Panc1 (cell line): Measurements from ENCODE around the gene MPND. TPM values are rescaled to one million over a fixed set of nuclear protein-coding genes. Genes with fewer than 3 reads are reported as not detected.

Experiments used
- ATAC-seq: fragments of 200-7000 bp; cut with Tn5 transposase; 2 replicates; pipeline ENCODE4 v1.9.1; 2020; ENCODE audit warnings: mild to moderate bottlenecking, moderate library complexity
- BruUV-seq: library from RNA; stranded (reverse); fragments of 400-500 nt; replicated peaks from 2 replicates; lab custom pipeline; 2021; lab: Mats Ljungman, UMichigan
- CTCF ChIA-PET: fragments of 300-600 bp; sonication (Branson Sonifier 250); formaldehyde crosslinking; loops from one replicate; lab custom pipeline; 2022; ENCODE audit warnings: antibody characterized with exemption; lab: Charles Lee
- POLR2A ChIA-PET: fragments of 300-600 bp; sonication (Branson Sonifier 250); formaldehyde crosslinking; loops from one replicate; lab custom pipeline; 2022; ENCODE audit warnings: antibody characterized with exemption; lab: Charles Lee
- DNase-seq: peaks from one replicate; pipeline ENCODE4 v3.0.0-alpha.2; 2010; ENCODE audit warnings: low read depth, low spot score
- H3K27ac ChIP-seq: 2 replicates; pipeline ENCODE4 v1.5.1; 2011; ENCODE audit warnings: mild to moderate bottlenecking, low read length, inconsistent platforms
- H3K27me3 ChIP-seq: fragments of 200-500 bp; sonication (Bioruptor generic); 2 replicates; pipeline ENCODE4 v1.6.0; 2014; ENCODE audit warnings: low read length, inconsistent platforms; ENCODE audit not compliant: control insufficient read depth, insufficient read depth
- H3K36me3 ChIP-seq: fragments of 200-500 bp; sonication (Bioruptor generic); 2 replicates; pipeline ENCODE4 v1.5.1; 2014; ENCODE audit warnings: inconsistent platforms, mild to moderate bottlenecking, low read length, moderate library complexity; ENCODE audit not compliant: control insufficient read depth, insufficient read depth
- H3K4me1 ChIP-seq: 2 replicates; pipeline ENCODE4 v1.5.1; 2011; ENCODE audit warnings: inconsistent platforms, mild to moderate bottlenecking, low read length, moderate library complexity; ENCODE audit not compliant: control insufficient read depth, insufficient read depth
- H3K4me3 ChIP-seq, 2 experiments: 2 replicates each; pipeline ENCODE4 v1.5.1; 2011 to 2012; ENCODE audit warnings: low read depth in 2 of 2, low read length in 2 of 2, mild to moderate bottlenecking in 2 of 2, inconsistent platforms in 1 of 2, moderate library complexity in 1 of 2
- H3K9me3 ChIP-seq: fragments of 200-500 bp; sonication (Bioruptor generic); 2 replicates; pipeline ENCODE4 v1.5.1; 2014; ENCODE audit warnings: low read depth, mild to moderate bottlenecking, inconsistent platforms, low read length, moderate library complexity; ENCODE audit not compliant: control insufficient read depth, insufficient read depth
- POLR2AphosphoS5 ChIP-seq: IDR thresholded peaks from 2 replicates; pipeline ENCODE4 v1.6.1; 2012; ENCODE audit warnings: mild to moderate bottlenecking, low read depth, low read length, moderate library complexity
- SIN3A ChIP-seq: IDR thresholded peaks from 2 replicates; pipeline ENCODE4 v1.6.1; 2012; ENCODE audit warnings: low read depth, mild to moderate bottlenecking, low read length, moderate library complexity, borderline replicate concordance; ENCODE audit not compliant: insufficient read depth
- TCF7L2 ChIP-seq: IDR thresholded peaks from 2 replicates; pipeline ENCODE4 v1.6.1; 2011; ENCODE audit warnings: mild to moderate bottlenecking, low read depth, low read length, inconsistent platforms
- in situ Hi-C: cut with HindIII; loops from 2 replicates; pipeline ENCODE4 v1.10.0; 2016; ENCODE audit warnings: low sequenced_read_pairs, low pct_unique_long_range_greater_than_20kb
- intact Hi-C: fragments of 100-400 bp; cut with micrococcal nuclease; formaldehyde crosslinking; loops from one replicate; pipeline ENCODE4 v1.10.0; 2022; ENCODE audit not compliant: unreplicated experiment
- total RNA-seq: library from RNA; stranded (reverse); gene quantifications from one replicate; pipeline ENCODE4 v1.2.1, GENCODE V29; 2021; ENCODE audit not compliant: unreplicated experiment
- TF ChIP-seq, protein P1 (sequence below): fragments of 450-650 bp; IDR thresholded peaks from 2 replicates; pipeline ENCODE4 v1.5.1; 2017; ENCODE audit warnings: mild to moderate bottlenecking
- TF ChIP-seq, protein P2 (sequence below), 2 experiments: IDR thresholded peaks; 2 replicates each; pipeline ENCODE4 v1.6.1; 2011 to 2012; ENCODE audit warnings: low read depth in 2 of 2, control low read depth in 1 of 2, low read length in 1 of 2, mild to moderate bottlenecking in 1 of 2, moderate library complexity in 1 of 2; ENCODE audit not compliant: insufficient read depth in 1 of 2

MPND gene
- total RNA-seq, 1 experiment from 2014 or later, result 22.9 TPM

DNA sequence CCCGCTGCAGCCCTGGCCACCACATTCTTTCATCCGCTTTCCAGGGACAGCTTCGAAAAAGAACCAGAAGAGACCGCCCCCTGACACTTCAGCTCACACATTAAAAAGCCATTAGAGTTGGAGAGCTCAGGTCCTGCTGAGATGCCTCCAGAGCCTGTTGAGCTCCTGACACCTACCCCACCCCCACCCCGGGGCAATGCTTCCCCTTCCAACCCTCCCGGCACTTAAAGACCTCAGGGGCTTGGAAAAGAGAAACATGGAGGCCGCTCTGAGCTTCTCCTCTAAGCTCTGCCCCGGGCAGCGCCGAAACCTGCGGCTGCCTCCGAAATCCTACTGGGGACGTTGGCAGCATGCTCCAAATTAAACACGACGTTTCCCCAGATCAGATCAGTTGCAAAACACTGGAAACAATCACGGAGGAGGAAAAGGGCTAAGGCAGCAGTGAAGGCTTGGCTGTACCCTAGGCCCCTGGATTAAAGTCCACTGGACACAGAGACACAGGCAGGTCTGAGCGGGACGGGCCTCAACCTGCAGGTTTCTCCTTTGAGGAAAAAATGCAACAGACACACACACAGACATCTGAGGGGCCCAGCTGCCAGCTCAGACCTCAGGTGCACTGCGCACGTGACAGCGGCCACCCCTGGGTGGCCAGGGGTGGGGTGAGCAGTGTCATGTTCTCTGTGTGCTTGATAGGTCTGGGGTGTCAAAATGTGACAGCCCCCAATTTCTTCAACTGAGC, 47.4 kb downstream of the MPND start:
- no peak overlapping the region for H3K27ac ChIP-seq
- no peak for ATAC-seq
- H3K4me3 ChIP-seq, result no peak overlapping the region
- H3K27me3 ChIP-seq, result no peaks in the 10 kb centered on the region
- TF ChIP-seq, protein P1, sequence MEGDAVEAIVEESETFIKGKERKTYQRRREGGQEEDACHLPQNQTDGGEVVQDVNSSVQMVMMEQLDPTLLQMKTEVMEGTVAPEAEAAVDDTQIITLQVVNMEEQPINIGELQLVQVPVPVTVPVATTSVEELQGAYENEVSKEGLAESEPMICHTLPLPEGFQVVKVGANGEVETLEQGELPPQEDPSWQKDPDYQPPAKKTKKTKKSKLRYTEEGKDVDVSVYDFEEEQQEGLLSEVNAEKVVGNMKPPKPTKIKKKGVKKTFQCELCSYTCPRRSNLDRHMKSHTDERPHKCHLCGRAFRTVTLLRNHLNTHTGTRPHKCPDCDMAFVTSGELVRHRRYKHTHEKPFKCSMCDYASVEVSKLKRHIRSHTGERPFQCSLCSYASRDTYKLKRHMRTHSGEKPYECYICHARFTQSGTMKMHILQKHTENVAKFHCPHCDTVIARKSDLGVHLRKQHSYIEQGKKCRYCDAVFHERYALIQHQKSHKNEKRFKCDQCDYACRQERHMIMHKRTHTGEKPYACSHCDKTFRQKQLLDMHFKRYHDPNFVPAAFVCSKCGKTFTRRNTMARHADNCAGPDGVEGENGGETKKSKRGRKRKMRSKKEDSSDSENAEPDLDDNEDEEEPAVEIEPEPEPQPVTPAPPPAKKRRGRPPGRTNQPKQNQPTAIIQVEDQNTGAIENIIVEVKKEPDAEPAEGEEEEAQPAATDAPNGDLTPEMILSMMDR, result no peak
- TF ChIP-seq TCF7L2, result no peak
- TF ChIP-seq POLR2AphosphoS5, result no peak
- no peak for TF ChIP-seq SIN3A
- TF ChIP-seq, protein P2, sequence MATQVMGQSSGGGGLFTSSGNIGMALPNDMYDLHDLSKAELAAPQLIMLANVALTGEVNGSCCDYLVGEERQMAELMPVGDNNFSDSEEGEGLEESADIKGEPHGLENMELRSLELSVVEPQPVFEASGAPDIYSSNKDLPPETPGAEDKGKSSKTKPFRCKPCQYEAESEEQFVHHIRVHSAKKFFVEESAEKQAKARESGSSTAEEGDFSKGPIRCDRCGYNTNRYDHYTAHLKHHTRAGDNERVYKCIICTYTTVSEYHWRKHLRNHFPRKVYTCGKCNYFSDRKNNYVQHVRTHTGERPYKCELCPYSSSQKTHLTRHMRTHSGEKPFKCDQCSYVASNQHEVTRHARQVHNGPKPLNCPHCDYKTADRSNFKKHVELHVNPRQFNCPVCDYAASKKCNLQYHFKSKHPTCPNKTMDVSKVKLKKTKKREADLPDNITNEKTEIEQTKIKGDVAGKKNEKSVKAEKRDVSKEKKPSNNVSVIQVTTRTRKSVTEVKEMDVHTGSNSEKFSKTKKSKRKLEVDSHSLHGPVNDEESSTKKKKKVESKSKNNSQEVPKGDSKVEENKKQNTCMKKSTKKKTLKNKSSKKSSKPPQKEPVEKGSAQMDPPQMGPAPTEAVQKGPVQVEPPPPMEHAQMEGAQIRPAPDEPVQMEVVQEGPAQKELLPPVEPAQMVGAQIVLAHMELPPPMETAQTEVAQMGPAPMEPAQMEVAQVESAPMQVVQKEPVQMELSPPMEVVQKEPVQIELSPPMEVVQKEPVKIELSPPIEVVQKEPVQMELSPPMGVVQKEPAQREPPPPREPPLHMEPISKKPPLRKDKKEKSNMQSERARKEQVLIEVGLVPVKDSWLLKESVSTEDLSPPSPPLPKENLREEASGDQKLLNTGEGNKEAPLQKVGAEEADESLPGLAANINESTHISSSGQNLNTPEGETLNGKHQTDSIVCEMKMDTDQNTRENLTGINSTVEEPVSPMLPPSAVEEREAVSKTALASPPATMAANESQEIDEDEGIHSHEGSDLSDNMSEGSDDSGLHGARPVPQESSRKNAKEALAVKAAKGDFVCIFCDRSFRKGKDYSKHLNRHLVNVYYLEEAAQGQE (IDR thresholded peaks at IDR 0.05; ENCODE audit: insufficient read depth in 1 of 2, low read depth in 2 of 2, low read length in 1 of 2), result no peak
- in situ Hi-C loops (no loop called here), intact Hi-C loops (no loop called here)
- no peak for DNase-seq
- CTCF ChIA-PET, result interaction anchor here (0.6 to 0.7 kb wide), 4 partner anchors 10 to 190 kb away, joined by 3 to 5 read pairs (median 4); partner anchors contain the start of gene YJU2
- BruUV-seq, result no TSS peak
- H3K4me1 ChIP-seq, result peaks cover 14% of the 10 kb centered on the region
- H3K9me3 ChIP-seq, result no peaks in the 10 kb centered on the region
- POLR2A ChIA-PET, result interaction anchor here (0.6 kb wide), 1 partner anchor 34 kb away, joined by 7 read pairs; no protein-coding TSS in a partner anchor
- no peaks in the 10 kb centered on the region for H3K36me3 ChIP-seq

DNA sequence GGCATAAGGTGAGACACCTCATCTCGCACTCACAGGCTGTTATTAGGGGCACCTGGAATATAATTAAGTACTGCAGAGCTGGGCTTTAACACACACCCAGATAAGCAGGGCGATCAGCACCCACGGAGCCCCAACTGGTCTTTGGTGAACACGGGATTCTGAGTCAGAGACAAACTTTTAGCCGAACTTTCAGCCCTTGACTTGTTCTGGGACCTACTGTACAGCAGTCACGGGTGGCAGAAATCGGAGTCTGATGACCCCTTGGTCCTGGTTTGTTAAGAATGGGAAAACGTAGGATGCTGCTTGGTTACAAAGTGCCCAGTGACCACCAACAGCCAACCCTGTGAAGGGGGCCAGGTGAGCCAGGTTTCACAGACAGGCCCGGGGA, 47.9 kb downstream of the MPND start:
- ATAC-seq (no peak), DNase-seq (no peak)
- Histone ChIP-seq H3K27ac (no peak overlapping the region), H3K36me3 (no peaks in the 10 kb centered on the region), H3K4me1 (peaks cover 14% of the 10 kb centered on the region), H3K27me3 (no peaks in the 10 kb centered on the region), H3K4me3 (no peak overlapping the region), H3K9me3 (no peaks in the 10 kb centered on the region)
- in situ Hi-C loops, result no loop called here
- ChIA-PET POLR2A (no interaction called here), CTCF (interaction anchor here (0.7 kb wide), 1 partner anchor 190 kb away, joined by 3 read pairs; no protein-coding TSS in a partner anchor)
- intact Hi-C loops, result no loop called here
- no TSS peak for BruUV-seq
- TF ChIP-seq POLR2AphosphoS5, result no peak
- TF ChIP-seq TCF7L2, result no peak
- TF ChIP-seq, protein P2 (IDR thresholded peaks at IDR 0.05; ENCODE audit: insufficient read depth in 1 of 2, low read depth in 2 of 2, low read length in 1 of 2), result no peak
- TF ChIP-seq, protein P1, result no peak
- no peak for TF ChIP-seq SIN3A
